SK-N-SH treated with all-trans-retinoic acid at 6 μM for 48 hours (cell line): Measurements from ENCODE around the gene NATD1.

Experiments
- CREB5 ChIP-seq: fragments of 250-450 bp; sonication (Bioruptor Pico); IDR thresholded peaks from 2 replicates; pipeline ENCODE4 v1.5.1; 2020; ENCODE audit warnings: low read depth, mild to moderate bottlenecking, moderate library complexity
- ISL1 ChIP-seq: fragments of 250-450 bp; sonication (Bioruptor Pico); IDR thresholded peaks from 2 replicates; pipeline ENCODE4 v2.1.2; 2022; ENCODE audit warnings: mild to moderate bottlenecking, moderate library complexity
- TCF4 ChIP-seq: fragments of 250-450 bp; sonication (Bioruptor Pico); IDR thresholded peaks from 2 replicates; pipeline ENCODE4 v1.8.0; 2021; ENCODE audit warnings: mild to moderate bottlenecking, moderate library complexity, borderline replicate concordance

- no peak for TF ChIP-seq ISL1 (CRISPR knock-in tag)
- TF ChIP-seq CREB5: no peak
- no peak for TF ChIP-seq TCF4
Observed at GRCh38 chr17:21251337-21252010, 1.7 kb downstream of the NATD1 start.
